Activated CD4-positive, alpha-beta T cell treated with anti-CD3 and anti-CD28 coated beads for 24 hours (primary cell): ENCODE results near the gene SORCS2.
A peak's percentile ranks its signal among the peaks of the same experiment; 100 is the strongest.

ENCODE experiments used
- DNase-seq, 2 donors: peaks; one replicate each; pipeline ENCODE4 v3.0.0-alpha.2; 2020; ENCODE audit warnings: low read depth in 2 of 2

SORCS2 gene

DNA sequence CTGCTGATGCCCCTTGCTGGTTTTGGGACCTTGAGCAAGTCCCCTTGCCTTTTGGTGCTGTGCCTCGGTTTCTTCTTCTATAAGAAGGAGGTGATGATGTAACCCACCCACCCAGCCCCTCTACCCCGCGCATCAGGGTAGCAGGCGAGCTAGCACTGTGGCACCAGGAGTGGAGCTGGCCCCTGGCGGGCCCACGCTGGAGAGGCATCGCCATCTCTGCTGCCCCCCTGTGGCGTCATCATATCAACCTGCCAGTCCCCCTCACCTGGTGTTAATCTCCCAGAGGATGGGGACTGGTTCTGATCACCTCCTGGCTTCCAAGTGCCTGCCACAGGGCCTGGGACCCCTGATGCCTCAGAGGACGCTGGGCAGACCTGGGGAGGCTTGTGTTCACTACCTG, 6.3 kb upstream of the SORCS2 start:
- DNase-seq: no peak

GRCh38 chr4:7186516-7187167, 5.7 kb upstream of the SORCS2 start:
- DNase-seq: no peak

GRCh38 chr4:7187168-7187535, 5.2 kb upstream of the SORCS2 start:
- no peak for DNase-seq

DNA sequence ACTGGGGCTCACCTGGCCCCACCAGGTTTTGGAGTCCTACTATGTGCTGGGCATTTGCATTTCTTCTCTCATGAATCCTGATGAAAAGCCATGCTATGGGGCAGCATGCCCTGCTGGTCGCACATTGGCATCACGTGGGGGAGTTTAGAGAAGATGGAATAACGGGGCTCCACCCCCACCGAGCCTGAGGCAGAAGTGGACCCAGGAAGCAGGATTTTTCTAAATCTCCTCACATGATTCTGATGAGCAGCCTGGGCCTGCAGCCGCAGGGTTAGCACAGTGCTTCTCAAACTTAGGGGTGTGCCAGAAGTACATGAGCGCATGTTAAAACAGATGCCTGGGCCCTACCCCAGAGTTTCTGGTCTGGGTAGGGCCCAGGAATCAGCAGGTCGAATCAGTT, 4.6 kb upstream of the SORCS2 start:
- DNase-seq: no peak

- no peak for DNase-seq
Measured at GRCh38 chr4:7189066-7189465, 3.3 kb upstream of the SORCS2 start.

DNA sequence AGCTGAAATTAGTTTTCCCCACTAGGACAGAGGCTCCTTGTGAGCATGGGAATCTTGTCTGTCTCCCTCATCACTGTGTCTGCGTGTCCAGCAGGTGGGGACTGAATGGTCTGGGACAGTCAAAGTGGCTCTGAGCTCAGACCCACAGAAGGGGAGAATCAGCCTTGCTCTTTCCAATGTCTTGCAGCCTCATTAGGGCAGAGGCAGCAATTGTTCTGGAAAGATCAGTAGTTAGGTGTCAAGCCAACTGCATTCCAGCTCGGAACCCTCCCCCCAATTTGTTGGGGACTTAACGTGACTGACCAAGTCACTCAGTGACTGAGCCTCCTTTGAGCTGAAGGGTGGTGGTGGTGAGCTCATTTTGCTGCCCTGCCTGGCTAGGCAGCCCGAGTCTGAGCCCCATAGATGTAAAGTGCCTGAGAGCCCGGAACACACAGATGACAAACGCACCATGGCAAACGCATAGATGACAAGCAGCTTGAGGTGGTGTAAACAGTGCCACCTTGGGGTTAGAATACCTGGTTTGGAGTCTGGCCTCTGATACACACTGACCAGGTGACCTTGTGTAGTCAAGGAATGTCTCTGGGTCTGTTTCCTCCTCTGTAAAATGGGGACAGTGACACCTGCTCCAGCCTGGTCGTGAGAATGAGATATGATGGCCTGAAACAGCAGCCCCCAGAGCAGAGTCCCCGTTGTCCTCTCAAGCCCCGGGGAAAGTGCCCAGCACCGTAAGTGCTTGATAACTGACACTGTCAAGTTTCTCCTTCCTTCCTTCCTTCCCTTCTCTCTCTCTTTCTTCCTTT, 2.7 kb upstream of the SORCS2 start:
- DNase-seq: no peak

GRCh38 chr4:7190278-7190594, 2.1 kb upstream of the SORCS2 start:
- no peak for DNase-seq

GRCh38 chr4:7190691-7191545, 1.4 kb upstream of the SORCS2 start:
- no peak for DNase-seq

DNA sequence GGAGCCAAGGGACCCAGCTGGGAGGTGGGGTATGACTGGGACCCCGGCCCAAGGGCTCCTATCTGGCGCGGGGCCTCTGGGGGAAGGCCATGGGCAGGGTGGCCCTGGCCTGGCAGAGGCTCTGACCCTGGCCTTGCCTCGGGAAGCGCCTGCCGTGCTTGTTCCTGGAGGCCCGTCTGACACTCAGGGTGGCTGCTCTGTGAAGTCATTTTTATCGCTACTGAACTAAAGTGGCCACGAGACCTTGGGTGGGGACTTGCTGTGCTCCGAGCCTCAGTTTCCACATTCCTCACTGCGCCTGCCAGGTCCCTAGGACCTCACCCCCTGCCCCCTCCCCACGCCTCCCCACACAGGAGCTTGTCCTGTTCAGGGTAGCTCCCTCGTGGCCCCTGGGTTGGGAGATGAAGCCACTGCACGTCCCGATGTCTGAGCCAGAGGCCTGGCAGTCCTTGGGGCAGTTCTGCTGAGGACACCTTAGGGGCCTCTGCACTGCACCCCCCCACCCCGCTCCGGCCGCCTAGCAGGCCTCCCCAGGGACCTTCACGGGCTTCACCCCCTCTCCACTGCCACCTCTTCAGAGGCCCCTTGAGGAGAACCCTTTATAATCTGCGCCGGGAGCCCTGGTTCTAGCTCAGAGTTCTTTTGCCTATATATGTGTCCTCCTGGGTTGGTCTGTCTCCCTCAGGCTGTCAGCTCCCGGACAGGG, 639 bp upstream of the SORCS2 start:
- DNase-seq: no peak

DNA sequence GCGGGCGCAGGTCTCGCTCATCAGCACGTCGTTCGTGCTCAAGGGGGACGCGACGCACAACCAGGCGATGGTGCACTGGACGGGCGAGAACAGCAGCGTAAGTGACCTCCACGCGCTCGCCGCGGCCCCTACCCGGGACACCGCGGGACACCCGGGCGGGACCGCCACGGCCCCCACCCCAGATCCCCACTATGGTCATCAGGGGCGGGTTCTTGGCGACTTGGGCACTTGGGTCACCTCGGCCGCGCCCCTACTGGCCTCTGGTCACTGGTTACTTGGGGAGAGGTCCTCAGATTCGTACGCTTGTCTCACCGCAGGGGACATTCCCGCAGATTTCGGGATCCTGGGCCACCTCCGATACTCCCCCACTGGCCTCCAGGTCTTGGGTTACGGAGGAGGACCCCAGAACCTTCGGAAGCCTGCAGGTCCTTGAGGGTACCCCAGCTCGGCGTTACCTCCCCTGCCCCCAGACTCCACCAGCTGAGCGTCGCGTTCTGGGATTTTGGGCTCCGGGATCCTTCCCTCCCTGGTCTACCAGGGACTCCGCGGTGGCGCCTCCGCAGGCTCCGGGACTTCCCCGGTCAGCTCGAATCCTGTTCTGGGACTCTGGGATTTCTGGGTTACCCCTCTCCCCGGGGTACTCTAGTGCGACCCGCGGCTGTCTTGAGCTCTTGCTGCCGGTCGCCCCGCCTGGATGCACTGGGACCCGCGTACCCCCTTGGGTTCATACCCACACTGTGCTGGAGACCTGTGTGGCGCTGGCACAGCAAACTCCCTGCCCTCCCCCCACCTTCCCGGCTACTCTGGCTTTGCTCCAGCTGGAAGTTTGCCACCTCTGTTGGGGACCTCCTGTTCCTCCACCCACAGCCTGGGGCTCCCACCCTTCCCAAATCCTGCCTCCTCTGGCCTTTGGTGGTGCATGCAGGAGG, 956 bp downstream of the SORCS2 start:
- no peak for DNase-seq

GRCh38 chr4:7194251-7195140, 2.2 kb downstream of the SORCS2 start:
- peak; percentile 8 to 25 for DNase-seq

DNA sequence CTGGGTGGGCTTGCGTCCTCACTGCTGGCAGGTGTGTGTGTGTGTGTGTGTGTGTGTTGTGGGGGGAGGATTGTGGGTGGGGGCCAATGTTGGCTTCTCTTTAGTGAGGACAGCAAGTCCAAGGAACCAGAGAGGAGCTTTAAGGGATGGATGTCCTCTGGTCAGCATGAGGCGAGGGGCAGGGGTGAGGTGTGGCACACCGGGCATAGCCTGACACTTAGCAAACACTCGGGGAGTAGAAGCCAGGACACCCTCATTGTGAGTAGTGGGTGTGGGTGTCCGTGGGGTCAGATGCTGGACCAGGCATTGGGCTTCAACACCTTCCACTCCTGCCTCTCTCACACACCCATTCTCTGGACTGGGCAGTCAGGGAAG, 2.8 kb downstream of the SORCS2 start:
- DNase-seq: no peak

- no peak for DNase-seq
Measured at GRCh38 chr4:7195546-7196287, 3.4 kb downstream of the SORCS2 start.

DNA sequence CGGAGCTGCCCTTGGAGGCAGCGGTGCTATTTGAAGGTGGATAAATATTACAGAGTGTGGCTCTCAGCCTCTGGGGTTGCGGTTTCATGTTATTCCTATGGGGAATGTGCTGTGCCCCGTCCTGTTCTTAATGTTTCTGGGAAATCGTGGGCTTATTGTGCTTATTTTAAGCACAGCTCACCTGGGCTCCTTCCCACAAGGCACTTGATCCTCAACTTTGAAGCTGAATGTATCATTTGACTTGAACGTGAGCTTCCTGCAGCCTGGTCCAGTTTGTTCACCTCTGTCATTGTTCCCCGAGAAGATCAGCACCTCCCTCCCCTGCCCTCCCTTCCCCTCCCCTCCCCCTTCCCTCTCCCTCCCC, 3.9 kb downstream of the SORCS2 start:
- DNase-seq: no peak

DNA sequence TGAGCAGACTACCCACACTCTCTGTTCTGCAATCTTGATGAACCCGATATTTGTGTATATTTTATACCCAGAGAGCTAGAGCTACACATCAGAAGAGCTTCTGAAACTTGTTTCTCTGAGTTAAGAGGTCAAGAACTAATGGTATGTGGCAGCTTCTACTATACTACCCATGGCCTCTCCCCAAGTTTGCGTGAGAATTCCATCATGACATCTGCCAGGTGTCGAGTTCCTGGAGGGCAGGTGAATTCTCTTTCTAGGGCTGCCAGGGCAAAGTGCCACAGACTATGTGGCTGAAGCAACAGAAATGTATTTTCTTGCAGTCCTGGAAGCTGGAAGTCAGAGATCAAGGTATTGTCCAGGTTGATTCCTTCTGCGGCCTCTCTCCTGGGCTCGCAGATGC, 4.4 kb downstream of the SORCS2 start:
- no peak for DNase-seq

DNA sequence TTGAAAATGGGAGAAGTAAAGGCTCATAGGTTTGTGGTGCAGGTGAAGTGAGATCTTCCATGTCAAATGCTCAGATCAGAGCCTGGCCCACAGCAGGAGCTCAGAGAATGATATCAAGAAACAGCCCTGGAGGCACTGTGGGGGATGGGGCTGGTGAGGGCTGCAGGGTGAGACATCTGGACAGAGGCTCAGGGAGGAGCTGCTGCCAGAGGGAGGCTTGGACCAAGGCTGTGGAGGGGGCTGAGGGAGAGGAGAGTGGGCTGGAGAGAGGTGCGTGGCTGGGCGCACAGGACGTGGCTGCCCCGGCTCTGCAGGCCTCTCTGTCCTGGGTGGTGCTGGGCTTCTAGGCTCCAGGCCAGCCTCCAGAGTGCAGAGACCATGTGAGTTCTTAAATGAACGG, 5.6 kb downstream of the SORCS2 start:
- DNase-seq: no peak

GRCh38 chr4:7198440-7199128, 6.2 kb downstream of the SORCS2 start:
- no peak for DNase-seq

DNA sequence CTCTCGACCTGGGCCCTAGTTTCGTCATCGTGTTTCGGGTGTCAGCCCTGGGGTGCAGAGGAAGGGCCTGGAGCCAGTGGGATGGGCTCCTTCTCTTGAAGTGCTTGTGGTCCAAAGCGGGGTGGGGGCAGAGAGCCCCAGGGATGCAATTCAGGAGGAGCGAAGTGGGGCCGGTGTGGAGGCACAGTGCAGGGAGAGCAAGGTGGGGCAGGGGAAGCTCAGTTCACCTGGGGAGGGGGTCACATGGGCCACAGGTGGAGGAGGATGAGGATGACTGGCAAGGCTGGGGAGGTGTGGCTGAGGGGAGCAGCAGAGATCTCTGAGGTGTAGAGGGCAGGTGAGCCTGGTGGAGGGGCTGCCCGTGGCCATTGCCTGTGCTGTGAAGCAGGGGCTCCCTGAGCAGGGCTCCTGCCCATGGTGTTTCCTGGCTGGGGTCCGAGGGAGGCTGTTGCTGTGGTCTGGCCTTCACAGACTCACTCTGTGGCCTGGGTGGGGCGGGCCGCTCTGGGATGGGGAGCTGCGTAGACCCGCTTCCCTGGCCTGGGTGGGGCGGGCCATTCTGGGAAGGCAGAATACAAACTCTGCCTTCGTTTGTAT, 6.9 kb downstream of the SORCS2 start:
- no peak for DNase-seq
